NT2/D1 (cell line): ENCODE measurements around the gene AGO4.

Source experiments
- YY1 ChIP-seq: IDR thresholded peaks from 2 replicates; pipeline ENCODE4 v1.6.1; 2011; ENCODE audit not compliant: insufficient read length, insufficient read depth
- ZNF274 ChIP-seq: IDR thresholded peaks from 2 replicates; pipeline ENCODE4 v1.6.1; 2011; ENCODE audit warnings: mild to moderate bottlenecking, low read depth, low read length

DNA sequence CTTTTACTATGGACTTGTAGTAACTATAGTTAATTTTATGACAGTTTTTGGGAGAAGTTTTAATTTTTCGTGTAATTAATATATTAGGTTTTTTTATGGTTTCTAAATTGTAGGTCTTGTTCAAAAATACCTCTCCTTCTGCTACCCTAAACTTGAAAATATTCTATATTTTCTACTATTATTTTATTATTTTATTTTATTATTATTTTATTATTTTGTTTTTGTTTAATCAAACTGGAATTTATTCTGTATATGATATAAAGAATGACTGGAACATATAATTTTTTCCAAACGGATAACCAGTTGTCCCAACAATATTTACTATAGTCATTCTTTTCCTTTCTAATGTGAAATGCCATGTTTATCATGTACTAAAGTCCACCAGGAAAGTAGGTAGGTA, 17.1 kb upstream of the AGO4 start:
- no peak for TF ChIP-seq ZNF274
- TF ChIP-seq YY1 = no peak
